Stimulated activated CD8-positive, alpha-beta memory T cell treated with anti-CD3 and anti-CD28 coated beads, Interleukin-12 subunit alpha, Interleukin-12 subunit beta, amount 100 ng/mL, for 4 hours (primary cell): Measurements from ENCODE around the gene CSHL1.
"Not testable (repeated sequence)": the region's sequence is repeated elsewhere in the genome, so short reads cannot be mapped to it uniquely, and the experiment has no call there.

ENCODE experiments used
- DNase-seq: peaks from one replicate; pipeline ENCODE4 v3.0.0-alpha.2; 2020; ENCODE audit warnings: low read depth

CSHL1 gene

GRCh38 chr17:63882626-63883126, 28.4 kb downstream of the CSHL1 start:
- not testable (repeated sequence) for DNase-seq

- no peak for DNase-seq
These were observed 29.0 kb downstream of the CSHL1 start, which contains the start of gene GH2 for GRCh38 chr17:63881935-63882601. GH2 (minus strand) TSS chr17:63881944; CDS start chr17:63881801, 143 bp downstream.

GRCh38 chr17:63881337-63881736, 29.7 kb downstream of the CSHL1 start:
- DNase-seq, result not testable (repeated sequence)

- no peak for DNase-seq
These were observed 30.4 kb downstream of the CSHL1 start for GRCh38 chr17:63880706-63881105.

GRCh38 chr17:63878413-63878812, 32.6 kb downstream of the CSHL1 start:
- DNase-seq, result not testable (repeated sequence)

- not testable (repeated sequence) for DNase-seq
These were observed 36.4 kb downstream of the CSHL1 start for GRCh38 chr17:63874693-63875092.

GRCh38 chr17:63874061-63874626, 36.9 kb downstream of the CSHL1 start:
- not testable (repeated sequence) for DNase-seq

- not testable (repeated sequence) for DNase-seq
These were observed 37.5 kb downstream of the CSHL1 start, which contains the start of gene CSH2 for GRCh38 chr17:63873577-63873976. CSH2 (minus strand) TSS chr17:63873677; CDS start chr17:63873614, 63 bp downstream.

- not testable (repeated sequence) for DNase-seq
These were observed 39.3 kb downstream of the CSHL1 start for GRCh38 chr17:63871646-63872365.

GRCh38 chr17:63870292-63870665, 40.8 kb downstream of the CSHL1 start:
- not testable (repeated sequence) for DNase-seq

GRCh38 chr17:63869491-63870291, 41.4 kb downstream of the CSHL1 start:
- not testable (repeated sequence) for DNase-seq

GRCh38 chr17:63866625-63867024, 44.4 kb downstream of the CSHL1 start:
- not testable (repeated sequence) for DNase-seq
